GM13977 (cell line): ENCODE results near the gene KLHL40.
A peak's percentile ranks its signal among the peaks of the same experiment; 100 is the strongest.

Source experiments
- DNase-seq: peaks from one replicate; pipeline ENCODE4 v3.0.0; 2012; ENCODE audit warnings: low spot score
- CTCF ChIP-seq: IDR thresholded peaks from 2 replicates; pipeline ENCODE4 v1.5.1; 2012; ENCODE audit warnings: mild to moderate bottlenecking, control low read depth; ENCODE audit not compliant: insufficient read depth; ENCODE audit errors: extremely low read depth, missing control alignments
- in situ Hi-C: fragments of 300-500 bp; cut with MboI; formaldehyde crosslinking; loops from one replicate; pipeline ENCODE4 v1.12.0; 2022; ENCODE audit warnings: low sequenced_read_pairs, low pct_unique_long_range_greater_than_20kb, mixed read lengths, inconsistent platforms; ENCODE audit not compliant: unreplicated experiment

Gene KLHL40

GRCh38 chr3:42683875-42684598 lies 1.3 kb upstream of the KLHL40 start:
- TF ChIP-seq CTCF: no peak
- no peak for DNase-seq
- in situ Hi-C loops: no loop called here

- DNase-seq: peak; percentile 30
- no peak for TF ChIP-seq CTCF
- in situ Hi-C loops: no loop called here
These were observed 540 bp upstream of the KLHL40 start for GRCh38 chr3:42684632-42685362.

GRCh38 chr3:42685891-42686820 lies 819 bp downstream of the KLHL40 start:
- DNase-seq: no peak
- in situ Hi-C loops: no loop called here
- TF ChIP-seq CTCF: no peak

- no peak for TF ChIP-seq CTCF
- DNase-seq: no peak
These were observed 1.7 kb downstream of the KLHL40 start for GRCh38 chr3:42686832-42687650.

GRCh38 chr3:42688016-42688415 lies 2.7 kb downstream of the KLHL40 start:
- DNase-seq: no peak
- in situ Hi-C loops: no loop called here
- TF ChIP-seq CTCF: no peak

More at GRCh38 chr3:42686832-42687650, 1.7 kb downstream of the KLHL40 start:
- in situ Hi-C loops: no loop called here
